ENCODE results near the gene ALKBH5. TPM values are rescaled to one million over a fixed set of nuclear protein-coding genes. Genes with fewer than 3 reads are reported as not detected.

ALKBH5 gene
- total RNA-seq, 1 experiment from 2014 or later: 97.8 TPM

DNA sequence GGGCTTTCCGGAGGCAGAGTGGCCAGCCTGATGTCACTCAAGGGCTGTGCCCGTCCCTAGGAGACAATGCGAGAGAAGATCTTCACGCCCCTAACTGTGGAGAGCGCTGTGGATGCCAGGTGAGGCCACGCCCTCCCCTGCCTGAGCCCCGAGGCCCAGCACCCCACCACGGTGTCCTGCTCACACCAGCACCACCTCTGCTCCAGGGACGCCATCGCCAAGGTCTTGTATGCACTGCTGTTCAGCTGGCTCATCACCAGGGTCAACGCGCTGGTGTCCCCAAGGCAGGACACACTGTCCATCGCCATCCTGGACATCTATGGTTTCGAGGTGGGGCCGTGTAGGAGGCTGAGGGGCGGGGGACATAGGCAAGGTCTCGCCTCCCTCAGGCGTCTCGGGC lies 47.3 kb upstream of the ALKBH5 start (continued):
- TF ChIP-seq, protein P1, sequence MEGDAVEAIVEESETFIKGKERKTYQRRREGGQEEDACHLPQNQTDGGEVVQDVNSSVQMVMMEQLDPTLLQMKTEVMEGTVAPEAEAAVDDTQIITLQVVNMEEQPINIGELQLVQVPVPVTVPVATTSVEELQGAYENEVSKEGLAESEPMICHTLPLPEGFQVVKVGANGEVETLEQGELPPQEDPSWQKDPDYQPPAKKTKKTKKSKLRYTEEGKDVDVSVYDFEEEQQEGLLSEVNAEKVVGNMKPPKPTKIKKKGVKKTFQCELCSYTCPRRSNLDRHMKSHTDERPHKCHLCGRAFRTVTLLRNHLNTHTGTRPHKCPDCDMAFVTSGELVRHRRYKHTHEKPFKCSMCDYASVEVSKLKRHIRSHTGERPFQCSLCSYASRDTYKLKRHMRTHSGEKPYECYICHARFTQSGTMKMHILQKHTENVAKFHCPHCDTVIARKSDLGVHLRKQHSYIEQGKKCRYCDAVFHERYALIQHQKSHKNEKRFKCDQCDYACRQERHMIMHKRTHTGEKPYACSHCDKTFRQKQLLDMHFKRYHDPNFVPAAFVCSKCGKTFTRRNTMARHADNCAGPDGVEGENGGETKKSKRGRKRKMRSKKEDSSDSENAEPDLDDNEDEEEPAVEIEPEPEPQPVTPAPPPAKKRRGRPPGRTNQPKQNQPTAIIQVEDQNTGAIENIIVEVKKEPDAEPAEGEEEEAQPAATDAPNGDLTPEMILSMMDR (IDR thresholded peaks at IDR 0.05 in 2 of 3, conservative IDR thresholded peaks at IDR 0.05 in 1 of 3; ENCODE audit: borderline replicate concordance in 1 of 3, insufficient read depth in 1 of 3, low read depth in 2 of 3, low read length in 2 of 3): no peak
- no peak for TF ChIP-seq YY1 (IDR thresholded peaks at IDR 0.05; ENCODE audit: extremely low read depth, insufficient replicate concordance, low read depth, low read length)

DNA sequence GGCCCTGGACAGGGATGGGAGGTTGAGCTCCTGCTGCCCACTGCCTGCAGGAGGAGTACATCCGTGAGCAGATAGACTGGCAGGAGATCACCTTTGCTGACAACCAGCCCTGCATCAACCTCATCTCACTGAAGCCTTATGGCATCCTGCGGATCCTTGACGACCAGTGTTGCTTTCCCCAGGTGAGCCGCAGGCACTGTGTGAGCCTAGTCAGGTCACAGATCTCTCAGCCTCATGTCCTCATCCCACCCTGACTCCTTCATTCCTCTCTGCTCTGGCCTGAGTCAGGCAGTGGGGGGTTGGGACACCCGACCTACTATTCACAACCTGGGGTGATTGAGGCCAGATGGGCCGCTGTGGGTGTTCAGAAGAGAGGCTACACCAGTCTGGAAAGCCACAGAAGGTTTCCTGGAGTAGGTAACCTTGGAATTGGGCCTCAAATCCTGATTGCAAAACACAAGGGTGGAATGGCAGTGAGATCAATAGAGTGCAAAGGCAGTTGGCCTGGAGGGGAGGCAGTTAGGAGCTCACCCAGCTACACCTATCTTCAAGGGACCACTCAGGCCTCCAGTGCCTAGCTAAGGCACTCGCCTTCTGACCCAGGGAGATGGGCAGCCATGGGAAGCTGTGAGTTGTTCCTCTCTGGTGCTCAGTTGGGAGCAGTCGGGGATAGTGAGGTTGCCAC lies 45.4 kb upstream of the ALKBH5 start:
- Histone ChIP-seq H4K20me1 (ENCODE audit: insufficient read depth) (no peaks in the 10 kb centered on the region), H3K9ac (ENCODE audit: low read length) (no peak overlapping the region), H3K4me1 (ENCODE audit: control insufficient read depth in 1 of 2, insufficient read depth in 2 of 2, low read length in 2 of 2) (no peaks in the 10 kb centered on the region), H3K27me3 (ENCODE audit: insufficient read depth, low read length) (no peaks in the 10 kb centered on the region), H3K9me2 (ENCODE audit: insufficient read depth) (no peaks in the 10 kb centered on the region), H3K4me3 (replicated peaks in 1 of 2; ENCODE audit: low read depth in 1 of 2, low read length in 2 of 2) (no peak overlapping the region), H3K27ac (ENCODE audit: low read depth, low read length) (no peak overlapping the region), H3K4me2 (ENCODE audit: low read length) (no peak overlapping the region), H3K36me3 (ENCODE audit: control insufficient read depth in 1 of 2, insufficient read depth in 2 of 2, low read length in 2 of 2) (no peaks in the 10 kb centered on the region), H2AFZ (ENCODE audit: low read depth, low read length, poor library complexity, severe bottlenecking) (no peak overlapping the region), H3K79me2 (ENCODE audit: insufficient read depth, low read length) (no peaks in the 10 kb centered on the region), H3K9me3 (ENCODE audit: control insufficient read depth in 1 of 2, insufficient read depth in 1 of 2, low read depth in 1 of 2, low read length in 2 of 2) (no peaks in the 10 kb centered on the region)
- POLR2A ChIA-PET: no interaction called here
- CTCF ChIA-PET: interaction anchor here (1.4 to 5.7 kb wide), 2 partner anchors 11 to 15 kb away, joined by 3 to 27 read pairs; no protein-coding TSS in a partner anchor
- intact Hi-C loops (cut with micrococcal nuclease): no loop called here
- BruUV-seq (replicated peaks): no TSS peak
- DNase-seq (ENCODE audit: low read depth, low spot score) (no peak), ATAC-seq (no peak)
- no peak for TF ChIP-seq CEBPB (IDR thresholded peaks at IDR 0.05; ENCODE audit: low read depth)
- no peak for TF ChIP-seq RAD21 (IDR thresholded peaks at IDR 0.05; ENCODE audit: low read depth)
- TF ChIP-seq SIN3A (IDR thresholded peaks at IDR 0.05; ENCODE audit: low read depth): no peak
- TF ChIP-seq YY1 (IDR thresholded peaks at IDR 0.05; ENCODE audit: extremely low read depth, insufficient replicate concordance, low read depth, low read length): no peak
- TF ChIP-seq, protein P2, sequence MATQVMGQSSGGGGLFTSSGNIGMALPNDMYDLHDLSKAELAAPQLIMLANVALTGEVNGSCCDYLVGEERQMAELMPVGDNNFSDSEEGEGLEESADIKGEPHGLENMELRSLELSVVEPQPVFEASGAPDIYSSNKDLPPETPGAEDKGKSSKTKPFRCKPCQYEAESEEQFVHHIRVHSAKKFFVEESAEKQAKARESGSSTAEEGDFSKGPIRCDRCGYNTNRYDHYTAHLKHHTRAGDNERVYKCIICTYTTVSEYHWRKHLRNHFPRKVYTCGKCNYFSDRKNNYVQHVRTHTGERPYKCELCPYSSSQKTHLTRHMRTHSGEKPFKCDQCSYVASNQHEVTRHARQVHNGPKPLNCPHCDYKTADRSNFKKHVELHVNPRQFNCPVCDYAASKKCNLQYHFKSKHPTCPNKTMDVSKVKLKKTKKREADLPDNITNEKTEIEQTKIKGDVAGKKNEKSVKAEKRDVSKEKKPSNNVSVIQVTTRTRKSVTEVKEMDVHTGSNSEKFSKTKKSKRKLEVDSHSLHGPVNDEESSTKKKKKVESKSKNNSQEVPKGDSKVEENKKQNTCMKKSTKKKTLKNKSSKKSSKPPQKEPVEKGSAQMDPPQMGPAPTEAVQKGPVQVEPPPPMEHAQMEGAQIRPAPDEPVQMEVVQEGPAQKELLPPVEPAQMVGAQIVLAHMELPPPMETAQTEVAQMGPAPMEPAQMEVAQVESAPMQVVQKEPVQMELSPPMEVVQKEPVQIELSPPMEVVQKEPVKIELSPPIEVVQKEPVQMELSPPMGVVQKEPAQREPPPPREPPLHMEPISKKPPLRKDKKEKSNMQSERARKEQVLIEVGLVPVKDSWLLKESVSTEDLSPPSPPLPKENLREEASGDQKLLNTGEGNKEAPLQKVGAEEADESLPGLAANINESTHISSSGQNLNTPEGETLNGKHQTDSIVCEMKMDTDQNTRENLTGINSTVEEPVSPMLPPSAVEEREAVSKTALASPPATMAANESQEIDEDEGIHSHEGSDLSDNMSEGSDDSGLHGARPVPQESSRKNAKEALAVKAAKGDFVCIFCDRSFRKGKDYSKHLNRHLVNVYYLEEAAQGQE (IDR thresholded peaks at IDR 0.05; ENCODE audit: low read depth): no peak
- no peak for TF ChIP-seq TCF7L2 (IDR thresholded peaks at IDR 0.05; ENCODE audit: borderline replicate concordance, extremely low read depth, insufficient read depth, insufficient read length)
- TF ChIP-seq POLR2A (IDR thresholded peaks at IDR 0.05; ENCODE audit: borderline replicate concordance, extremely low read depth, insufficient read depth, insufficient read length): no peak
- TF ChIP-seq EGR1 (IDR thresholded peaks at IDR 0.05; ENCODE audit: low read depth): no peak
- TF ChIP-seq EZH2 (IDR thresholded peaks at IDR 0.05): no peak
- TF ChIP-seq SRF (IDR thresholded peaks at IDR 0.05; ENCODE audit: low read depth): no peak
- TF ChIP-seq, protein P3, sequence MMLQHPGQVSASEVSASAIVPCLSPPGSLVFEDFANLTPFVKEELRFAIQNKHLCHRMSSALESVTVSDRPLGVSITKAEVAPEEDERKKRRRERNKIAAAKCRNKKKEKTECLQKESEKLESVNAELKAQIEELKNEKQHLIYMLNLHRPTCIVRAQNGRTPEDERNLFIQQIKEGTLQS (IDR thresholded peaks at IDR 0.05): no peak
- TF ChIP-seq JUND (IDR thresholded peaks at IDR 0.05): no peak
- RAD21 ChIA-PET (ENCODE audit: low non-redundant PET in 1 of 2, low total read pairs in 2 of 2, uncharacterized antibody in 2 of 2, unreplicated experiment in 2 of 2): no interaction called here
